Renal cortical epithelial cell (primary cell): ENCODE measurements around the gene ZSWIM7. TPM values are rescaled to one million over a fixed set of nuclear protein-coding genes. Genes with fewer than 3 reads are reported as not detected.
"Not testable (repeated sequence)": the region's sequence is repeated elsewhere in the genome, so short reads cannot be mapped to it uniquely, and the experiment has no call there.

Experiments used
- DNase-seq: peaks from one replicate; pipeline ENCODE4 v3.0.0-alpha.2; 2011; ENCODE audit warnings: low read depth
- total RNA-seq: library from RNA; depleted of rRNA; stranded (reverse); fragments of >200 nt; gene quantifications from 2 replicates; pipeline ENCODE4 v1.2.3, GENCODE V29; 2014

Gene ZSWIM7
- total RNA-seq, 1 donor from 2014 or later: 32.1 TPM

DNA sequence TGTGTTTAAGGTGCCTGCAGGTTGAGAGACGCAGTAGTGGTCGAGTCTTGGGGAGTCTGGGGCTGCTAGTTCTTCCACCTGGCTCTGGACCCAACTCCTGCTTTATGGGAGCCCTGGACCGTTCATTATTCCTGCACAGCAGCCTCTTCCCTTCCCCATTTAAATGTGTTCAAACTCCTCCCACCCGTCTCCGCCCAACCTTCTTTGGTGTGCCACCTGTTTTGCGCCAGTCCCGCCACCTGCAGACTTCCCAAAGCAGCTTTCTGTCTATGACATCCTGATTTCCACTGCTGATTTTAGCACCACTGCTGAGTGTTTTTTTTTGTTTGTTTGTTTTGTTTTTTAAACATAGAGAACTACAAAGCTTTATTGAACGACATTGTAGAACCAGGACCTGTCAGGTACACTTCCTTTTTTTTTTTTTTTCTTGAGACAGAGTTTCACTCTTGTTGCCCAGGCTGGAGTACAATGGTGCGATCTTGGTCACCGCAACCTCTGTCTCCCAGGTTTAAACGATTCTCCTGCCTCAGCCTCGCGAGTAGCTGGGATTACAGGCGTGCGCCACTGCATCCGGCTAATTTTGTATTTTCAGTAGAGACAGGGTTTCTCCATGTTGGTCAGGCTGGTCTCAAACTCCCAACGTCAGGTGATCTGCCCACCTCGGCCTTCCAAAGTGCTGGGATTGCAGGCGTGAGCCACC, 41.7 kb downstream of the ZSWIM7 start:
- DNase-seq: no peak

DNA sequence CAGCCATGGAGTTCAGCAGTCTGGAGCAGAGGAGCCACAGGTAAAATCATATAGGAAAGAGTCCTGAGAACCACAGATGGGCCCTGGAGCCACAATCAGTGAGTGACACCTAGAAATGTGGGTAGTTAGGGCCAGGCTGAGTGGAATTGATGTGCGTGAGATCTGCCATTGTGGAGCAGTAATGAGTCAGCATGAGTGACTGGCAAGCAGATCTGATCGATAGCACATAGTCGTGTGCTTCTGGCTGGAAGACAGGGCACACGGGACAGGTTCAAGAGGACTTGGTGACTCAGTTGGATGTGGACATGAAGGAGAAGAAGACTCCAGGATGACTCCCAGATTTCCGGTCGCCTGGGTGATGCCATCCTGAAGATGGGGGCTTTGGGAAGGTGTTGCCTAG, 42.3 kb downstream of the ZSWIM7 start:
- DNase-seq: no peak

DNA sequence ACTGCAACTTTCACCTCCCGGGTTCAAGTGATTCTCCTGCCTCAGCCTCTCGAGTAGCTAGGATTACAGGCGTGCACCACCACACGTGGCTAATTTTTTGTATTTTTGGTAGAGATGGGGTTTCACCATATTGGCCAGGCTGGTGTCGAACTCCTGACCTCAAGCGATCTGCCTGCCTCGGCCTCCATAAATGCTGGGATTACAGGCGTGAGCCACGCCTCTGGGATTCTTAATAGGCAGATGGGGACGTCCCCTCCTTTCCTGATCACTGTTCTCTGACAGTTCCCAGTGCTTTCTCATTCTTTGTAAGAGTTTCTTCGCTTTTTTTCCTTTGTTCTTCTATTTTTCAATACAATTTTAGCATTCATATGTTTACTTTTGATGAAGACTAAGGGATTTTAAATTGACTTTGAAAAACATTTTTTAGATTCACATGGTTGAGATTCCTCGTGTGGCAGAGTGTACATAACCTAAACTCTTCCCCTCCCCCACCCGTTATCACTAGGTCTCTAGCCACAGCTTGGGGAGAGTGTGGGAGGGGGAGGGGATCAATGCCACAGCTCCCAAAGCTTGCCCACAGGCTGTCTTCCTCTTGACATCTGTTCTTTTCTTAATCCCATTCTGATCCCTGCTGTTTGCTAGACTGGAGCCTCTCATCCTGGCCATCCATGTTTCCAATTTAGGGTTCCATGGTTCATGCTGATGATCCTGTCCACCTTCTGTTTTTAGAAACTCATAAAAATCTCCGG, 43.5 kb downstream of the ZSWIM7 start:
- no peak for DNase-seq

DNA sequence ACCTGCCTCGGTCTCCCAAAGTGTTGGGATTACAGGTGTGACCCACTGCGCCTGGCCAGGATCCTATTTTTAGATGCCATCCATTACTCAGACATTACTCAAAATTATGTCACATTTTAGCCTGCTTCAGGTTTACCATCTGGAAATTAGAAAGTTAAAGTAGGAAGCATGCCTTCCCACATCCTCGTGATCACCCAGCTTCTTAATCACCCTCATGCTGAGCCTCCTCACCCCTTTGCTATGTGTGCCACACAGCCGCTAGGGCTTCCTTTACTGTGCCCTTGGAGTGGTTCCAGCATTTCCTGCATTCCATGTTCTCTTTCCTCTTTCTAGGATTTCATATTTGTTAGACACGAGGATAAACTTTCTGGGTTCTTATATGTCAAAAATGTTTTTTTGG, 45.3 kb downstream of the ZSWIM7 start:
- DNase-seq: peak; percentile 90

DNA sequence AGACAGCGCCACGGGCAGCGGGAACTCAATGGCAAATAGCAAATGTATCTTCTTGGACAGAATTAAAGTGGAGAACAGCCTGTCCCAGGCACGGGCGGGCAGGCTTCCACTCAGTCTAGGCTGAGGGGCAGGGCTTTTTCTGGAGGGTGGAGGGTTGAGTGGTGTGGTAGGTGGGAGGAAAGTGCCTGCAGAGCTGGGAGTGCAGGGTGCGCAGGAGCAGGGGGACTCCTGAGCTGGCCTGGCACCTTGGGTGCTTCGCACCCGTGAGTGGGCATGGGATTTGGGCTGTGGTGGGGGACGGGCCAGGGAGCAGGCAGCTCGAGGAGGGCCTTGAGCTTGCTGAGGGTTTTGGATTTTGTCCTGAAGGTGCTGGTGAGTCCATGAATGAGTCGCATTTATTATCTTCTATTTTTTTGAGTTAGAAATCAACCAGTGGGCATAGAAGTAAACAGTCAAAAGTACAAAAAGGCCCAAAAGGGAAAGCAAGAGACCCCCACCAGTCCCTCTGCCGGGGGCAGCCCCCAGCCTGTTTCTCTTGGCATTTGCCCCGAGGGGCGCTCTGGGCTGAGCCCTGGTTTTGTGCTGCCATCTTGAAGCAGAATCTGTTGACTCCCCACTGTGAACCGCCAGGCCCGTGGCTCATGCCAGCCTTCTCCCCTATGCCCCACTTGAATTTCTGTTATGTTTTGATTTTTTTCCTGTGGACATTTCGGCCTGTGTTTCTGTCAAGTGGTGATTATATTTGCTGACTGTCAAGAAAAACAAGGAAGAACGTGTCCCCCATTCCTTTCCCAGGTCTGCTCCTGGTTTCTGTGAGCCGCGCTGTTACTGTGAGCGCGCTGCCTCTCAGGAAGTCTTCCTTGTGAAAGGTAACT, 46.4 kb downstream of the ZSWIM7 start:
- no peak for DNase-seq

DNA sequence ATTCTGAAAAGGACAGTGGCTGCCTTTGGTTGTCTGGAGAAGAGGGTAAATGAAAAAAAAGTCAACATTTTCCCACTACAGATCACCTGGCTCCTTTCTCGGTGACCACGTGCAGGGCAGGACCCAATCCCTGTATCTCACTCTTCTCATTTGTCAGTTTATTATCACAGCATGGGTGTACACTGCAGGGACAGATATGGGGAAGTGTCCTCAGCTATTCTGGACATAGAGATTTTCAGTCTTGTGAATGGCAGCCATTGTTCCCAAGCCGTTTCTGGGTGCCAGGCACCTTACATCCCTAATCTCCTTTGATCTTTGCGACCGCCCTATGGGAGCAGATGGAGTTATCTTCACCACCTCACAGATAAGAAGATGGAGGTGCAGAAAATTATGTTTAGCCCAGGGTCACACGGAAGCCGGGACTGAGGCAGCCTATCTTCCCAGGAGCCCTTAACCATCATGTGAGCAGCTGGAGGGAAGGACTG, 47.4 kb downstream of the ZSWIM7 start:
- DNase-seq: no peak

DNA sequence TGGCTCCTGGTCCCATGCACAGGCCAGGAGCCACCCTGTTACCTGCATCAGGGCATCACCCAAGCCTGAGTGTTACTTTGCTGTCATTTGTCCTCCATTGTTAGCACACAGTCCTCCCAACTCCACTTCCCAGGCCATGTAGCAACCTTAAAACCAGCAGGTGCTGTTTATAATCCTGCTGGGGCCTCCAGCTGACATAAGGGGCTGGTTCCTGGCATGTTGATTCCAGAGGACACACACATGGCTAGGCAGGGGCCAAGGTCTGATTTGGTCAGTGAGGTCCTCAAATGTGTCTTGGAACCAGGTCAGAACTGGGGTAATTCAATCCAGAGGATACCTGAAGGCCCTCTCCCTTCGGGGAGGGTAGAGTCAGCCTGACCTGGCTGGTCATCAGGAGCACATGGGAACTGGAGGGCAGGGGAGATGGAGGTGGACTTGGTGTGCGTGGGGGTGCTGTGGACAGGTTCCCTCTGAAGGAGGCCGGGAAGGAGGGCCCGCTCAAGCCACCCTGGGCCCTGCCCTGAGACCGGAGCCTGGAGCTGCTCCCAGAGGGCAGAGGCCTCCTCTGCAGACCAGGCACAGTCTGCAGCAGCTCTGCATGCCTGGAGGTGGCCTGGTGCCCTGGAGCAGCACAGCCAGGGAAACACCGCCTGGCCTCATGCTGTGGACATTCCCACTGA, 48.0 kb downstream of the ZSWIM7 start:
- DNase-seq: no peak

DNA sequence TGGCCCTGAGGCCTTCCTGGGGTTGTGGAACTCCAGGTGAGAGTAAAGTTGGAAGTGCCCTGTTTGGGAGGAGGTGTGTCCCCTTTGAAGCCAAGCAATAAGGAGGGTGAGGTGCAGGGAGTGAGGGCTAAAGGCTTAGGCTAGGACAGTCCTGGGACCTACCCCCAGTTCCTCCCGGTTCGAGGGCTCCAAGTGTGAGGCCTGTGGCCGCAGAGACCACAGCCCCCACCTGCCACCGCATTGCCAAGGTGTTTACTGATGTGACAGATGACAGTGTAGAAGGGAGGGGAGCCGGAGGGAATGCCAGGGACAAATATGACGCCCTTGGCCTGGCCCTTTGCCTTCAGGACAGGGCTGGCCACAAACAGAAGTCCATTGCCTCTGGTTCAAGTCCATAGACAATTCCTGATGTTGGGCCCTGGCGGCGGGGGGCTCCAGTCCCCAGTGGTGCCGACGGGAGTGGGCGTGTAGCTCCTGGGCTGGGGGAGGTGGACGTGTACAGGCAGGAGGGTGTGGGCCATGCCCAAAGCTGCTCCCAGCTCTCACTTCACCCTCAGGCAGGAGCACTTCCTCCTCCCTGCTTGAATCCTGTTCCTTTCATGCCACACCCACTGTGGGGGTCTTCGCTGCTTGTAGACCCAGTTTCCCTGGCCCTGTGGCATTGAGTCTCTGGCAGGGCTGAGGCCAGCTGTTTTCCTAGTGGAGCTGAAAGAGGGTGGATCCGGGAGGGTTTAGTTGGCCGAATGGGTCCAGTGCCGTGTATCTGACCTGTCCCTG, 51.3 kb downstream of the ZSWIM7 start:
- no peak for DNase-seq

DNA sequence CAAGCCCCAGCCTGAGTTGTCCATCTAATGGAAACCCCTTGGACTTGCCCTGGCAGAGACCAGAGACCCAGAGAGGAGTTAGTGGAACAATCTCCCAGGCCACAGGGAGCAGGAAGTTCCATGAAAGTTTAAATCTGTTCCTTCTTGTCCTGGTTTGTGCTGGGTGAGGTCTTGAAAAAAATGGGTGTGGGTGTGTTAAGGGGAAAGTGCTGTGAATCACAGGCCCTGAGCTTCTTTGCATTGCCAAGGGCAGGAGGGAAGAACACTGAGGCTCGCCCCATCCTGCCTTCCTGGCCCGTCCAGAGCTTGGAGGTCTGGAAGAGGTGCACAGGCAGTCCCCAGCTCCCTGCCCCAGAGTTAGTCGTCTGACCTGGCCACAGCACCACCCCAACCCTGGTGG, 52.2 kb downstream of the ZSWIM7 start:
- DNase-seq: peak; percentile 45

DNA sequence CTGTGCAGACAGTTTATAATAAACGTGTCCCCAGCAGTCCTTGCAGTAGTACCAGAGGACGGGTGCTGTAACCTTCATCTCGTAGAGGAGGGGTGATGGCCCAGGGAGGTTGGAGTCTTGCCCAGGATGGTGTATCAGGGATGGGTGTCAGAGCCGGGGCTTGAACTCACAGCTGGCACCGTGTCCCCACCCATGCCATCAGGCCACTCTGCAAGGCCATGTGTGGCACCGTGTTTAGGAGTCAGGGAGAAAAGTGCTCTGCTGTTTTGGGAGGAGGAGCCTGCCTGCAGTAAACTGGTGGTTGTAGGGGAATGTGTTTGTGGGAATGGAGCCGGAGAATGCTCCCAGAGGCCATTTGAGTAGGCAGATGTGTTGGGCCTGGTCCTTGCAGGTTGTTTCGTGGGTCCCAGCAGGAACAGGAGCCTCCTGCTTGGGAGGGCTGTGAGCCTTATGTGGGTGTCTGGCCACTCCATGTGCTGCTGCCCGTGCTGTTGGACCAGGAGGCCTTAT, 52.8 kb downstream of the ZSWIM7 start:
- DNase-seq: no peak

DNA sequence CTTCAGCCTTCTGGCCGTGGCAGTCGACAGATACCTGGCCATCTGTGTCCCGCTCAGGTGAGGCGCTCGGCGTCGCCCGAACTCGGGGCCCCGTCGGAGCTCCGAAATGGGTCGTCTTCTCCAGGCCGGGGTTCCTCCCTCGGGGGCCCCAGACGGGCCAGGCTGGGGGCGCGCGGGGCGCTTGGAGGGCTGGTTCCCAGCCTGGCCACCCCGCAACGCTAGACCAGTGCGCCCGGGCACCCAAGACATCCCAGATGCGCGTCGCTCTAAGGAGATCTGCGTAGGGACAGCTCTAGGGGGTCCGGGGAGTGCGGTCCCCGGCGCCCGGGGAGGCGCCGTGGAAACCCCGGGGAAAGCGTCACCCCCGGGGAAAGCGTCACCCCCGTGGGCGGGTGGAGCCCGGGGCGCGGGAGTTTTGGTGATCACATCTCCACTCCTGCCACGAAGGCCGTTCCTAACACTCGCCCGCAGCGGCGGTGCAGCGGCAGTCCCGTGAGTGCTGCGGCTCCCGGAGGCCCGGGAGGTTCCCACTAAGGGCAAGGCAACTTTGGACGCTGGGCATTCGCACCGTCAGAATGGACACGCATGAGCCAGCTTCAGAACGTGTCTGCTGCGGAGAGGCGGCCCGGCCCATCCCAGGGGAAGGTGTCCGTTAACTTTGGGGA, 53.8 kb downstream of the ZSWIM7 start:
- DNase-seq: no peak

DNA sequence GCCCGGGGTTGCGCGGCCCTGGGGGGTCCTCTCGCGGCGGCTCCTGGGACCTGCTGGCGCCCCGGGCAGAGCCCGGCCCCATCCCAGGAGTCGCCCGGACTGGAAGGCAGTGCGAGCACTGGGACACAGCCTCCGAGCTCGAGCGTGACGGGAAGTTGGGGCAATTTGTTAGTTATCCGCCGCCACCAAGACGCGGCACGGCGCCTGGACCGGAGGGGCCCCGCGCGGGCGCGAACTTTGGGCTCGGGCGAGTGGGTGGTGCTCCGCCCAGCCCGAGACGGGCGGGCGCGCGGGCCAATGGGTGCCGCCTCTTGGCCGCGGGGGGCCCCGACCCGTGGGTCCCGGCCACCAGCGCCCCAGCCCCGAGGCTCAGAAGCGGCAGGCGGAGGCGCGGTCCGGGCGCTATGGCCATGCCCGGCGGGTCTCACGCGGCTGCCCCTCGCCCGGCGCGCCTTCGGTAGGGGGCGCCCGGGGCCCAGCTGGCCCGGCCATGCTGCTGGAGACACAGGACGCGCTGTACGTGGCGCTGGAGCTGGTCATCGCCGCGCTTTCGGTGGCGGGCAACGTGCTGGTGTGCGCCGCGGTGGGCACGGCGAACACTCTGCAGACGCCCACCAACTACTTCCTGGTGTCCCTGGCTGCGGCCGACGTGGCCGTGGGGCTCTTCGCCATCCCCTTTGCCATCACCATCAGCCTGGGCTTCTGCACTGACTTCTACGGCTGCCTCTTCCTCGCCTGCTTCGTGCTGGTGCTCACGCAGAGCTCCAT, 54.6 kb downstream of the ZSWIM7 start, which contains the start of gene ADORA2B:
Gene ADORA2B, plus strand, starts transcription at position 372 of the 768 bp plus-strand sequence. Its CDS starts 119 bp downstream, at position 491.
- DNase-seq: no peak

DNA sequence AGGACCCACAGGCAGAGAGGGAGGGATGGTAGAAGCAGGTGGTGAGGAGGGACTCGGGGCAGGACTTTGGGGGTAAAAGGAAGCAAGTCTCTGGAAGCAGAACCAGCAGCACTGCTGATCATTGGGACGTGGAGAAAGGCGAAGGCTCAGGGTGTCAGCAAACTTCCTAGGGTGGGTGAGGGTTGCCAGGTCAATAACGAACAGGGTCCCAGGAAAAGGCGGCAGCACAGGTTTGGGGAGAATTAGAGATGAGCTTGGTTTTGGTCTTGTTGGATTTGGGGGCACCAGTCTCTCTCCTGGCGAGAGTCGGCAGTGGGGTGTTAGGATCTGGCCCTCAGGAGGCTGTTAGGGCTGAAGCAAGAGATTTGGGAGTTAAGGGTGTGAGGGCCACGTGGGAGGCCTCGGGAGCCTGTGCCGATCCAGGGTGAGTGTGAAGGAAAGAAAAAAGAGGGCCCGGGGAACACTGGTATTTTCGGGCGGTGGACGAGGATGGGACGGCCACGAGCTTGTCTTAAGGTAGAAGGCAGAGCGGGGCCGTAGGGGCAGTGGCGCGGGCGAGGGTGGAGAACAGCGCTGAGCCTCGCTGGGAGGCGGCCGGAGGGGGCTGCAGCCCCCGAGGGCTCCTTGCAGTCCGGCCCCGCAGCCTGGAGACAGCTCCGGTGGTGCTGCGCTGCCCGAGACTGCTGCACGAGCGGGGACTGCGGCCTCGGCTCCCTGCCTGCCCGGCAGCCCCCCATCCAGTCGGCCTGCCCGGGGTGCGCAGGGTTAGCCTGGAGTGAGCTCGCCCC, 55.3 kb downstream of the ZSWIM7 start:
- no peak for DNase-seq

DNA sequence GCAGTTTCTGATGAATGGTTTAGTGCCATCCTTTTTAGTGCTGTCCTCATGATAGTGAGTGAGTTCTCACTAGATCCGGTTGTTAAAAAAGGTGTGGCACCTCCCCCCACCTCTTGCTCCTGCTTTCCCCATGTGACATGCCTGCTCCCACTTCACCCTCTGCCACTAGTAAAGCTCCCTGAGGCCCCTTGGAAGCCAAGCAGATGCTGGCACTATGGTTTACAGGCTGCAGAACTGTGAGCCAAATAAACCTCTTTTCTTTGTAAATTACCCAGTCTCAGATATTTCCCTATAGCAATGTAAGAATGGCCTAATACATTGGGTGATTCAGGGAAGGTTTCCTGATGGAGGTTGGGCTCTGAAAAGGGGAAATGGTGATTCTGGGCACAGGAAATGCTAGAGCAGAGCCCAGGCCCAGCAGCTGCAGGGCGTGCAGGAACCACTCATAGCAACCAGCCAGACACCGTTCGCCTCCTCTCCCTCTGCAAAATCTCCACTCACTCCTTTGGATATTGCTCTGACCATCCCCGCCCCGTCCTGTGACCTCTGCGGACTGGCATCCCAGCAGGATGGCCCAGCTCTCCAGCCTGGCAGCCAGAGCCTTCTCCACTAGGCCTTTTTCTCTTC, 57.2 kb downstream of the ZSWIM7 start:
- no peak for DNase-seq

DNA sequence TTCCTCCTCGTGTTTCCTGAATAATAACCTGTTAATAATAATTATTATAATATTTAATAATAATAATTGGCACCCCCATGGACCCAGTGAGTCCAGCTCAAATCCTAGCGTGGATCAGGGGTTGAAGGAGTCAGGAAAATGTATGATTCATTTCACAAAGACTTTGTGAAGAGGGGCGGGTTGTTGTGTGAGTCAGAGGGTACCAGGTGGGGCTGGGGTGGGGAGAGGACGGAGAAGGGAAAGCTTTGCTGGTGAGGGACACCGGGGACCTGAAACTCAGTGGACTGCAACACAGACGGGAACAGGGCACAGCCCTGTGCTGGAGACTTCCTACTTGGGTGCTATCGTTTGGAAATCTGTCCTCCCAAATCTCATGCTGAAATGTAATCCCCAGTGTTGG, 57.7 kb downstream of the ZSWIM7 start:
- DNase-seq: no peak

DNA sequence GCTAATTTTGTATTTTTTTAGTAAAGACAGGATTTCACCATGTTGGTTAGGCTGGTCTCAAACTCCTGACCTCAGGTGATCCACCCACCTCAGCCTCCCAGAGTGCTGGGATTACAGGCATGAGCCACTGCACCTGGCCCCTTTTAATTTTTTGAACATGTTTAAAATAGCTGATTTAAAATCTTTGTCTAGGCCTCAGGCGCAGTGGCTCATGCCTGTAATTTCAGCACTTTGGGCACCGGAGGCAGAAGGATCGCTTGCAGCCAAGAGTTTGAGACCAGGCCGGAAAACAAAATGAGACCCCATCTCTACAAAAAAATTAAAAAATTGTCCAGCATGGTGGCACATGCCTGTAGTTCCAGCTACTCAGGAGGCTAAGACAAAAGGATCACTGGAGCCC, 63.0 kb downstream of the ZSWIM7 start:
- not testable (repeated sequence) for DNase-seq

DNA sequence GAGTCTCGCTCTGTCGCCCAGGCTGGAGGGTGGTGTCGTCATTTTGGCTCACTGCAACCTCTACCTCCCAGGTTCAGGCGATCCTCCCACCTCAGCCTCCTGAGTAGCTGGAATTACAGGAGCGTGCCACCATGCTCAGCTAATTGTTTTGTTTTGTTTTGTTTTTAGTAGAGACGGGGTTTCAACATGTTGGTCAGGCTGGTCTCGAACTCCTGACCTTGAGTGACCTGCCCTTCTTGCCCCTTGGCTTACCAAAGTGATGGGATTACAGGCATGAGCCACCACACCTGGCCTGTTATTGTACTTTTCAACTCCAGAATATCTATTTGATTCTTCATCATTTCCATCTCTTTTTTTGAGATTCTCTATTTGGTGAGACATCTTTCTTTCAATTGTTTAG, 63.6 kb downstream of the ZSWIM7 start:
- DNase-seq: no peak

DNA sequence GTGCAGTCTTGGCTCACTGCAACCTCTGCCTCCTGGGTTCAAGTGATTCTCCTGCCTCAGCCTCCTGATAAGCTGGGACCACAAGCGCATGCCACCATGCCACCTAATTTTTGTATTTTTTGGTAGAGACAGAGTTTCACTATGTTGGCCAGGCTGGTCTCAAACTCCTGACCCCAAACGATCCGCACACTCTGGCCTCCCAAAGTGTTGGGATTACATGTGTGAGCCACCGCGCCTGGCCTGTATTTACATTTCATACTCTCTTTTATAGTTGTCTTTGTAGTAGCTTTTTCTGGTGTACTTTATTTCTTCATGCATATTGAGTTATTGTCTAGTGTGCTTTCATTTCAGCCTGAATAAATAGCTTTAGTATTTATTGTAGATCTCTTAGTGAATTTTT, 64.6 kb downstream of the ZSWIM7 start:
- DNase-seq: no peak
